NCI-H2029 (cell line): Measurements from ENCODE around the gene MYOG.

Experiments
- DNase-seq: peaks from one replicate; lab custom pipeline; 2025; lab: John Stamatoyannopoulos, UW

Gene MYOG

GRCh38 chr1:203090421-203091198, 4.8 kb upstream of the MYOG start:
- DNase-seq = no peak

GRCh38 chr1:203089651-203090045, 3.8 kb upstream of the MYOG start:
- no peak for DNase-seq

- DNase-seq = no peak
Observed at GRCh38 chr1:203089001-203089650, 3.3 kb upstream of the MYOG start.

- DNase-seq = no peak
Observed at GRCh38 chr1:203088441-203088840, 2.6 kb upstream of the MYOG start.

GRCh38 chr1:203086992-203087763, 1.4 kb upstream of the MYOG start:
- no peak for DNase-seq

- DNase-seq = no peak
Observed at GRCh38 chr1:203084588-203085527, 954 bp downstream of the MYOG start.

GRCh38 chr1:203083463-203083921, 2.3 kb downstream of the MYOG start:
- DNase-seq = no peak

- DNase-seq = no peak
Observed at GRCh38 chr1:203082571-203083462, 3.0 kb downstream of the MYOG start.

GRCh38 chr1:203082231-203082505, 3.6 kb downstream of the MYOG start:
- no peak for DNase-seq

GRCh38 chr1:203081465-203082230, 4.2 kb downstream of the MYOG start:
- DNase-seq = no peak

- no peak for DNase-seq
Observed at GRCh38 chr1:203080456-203080855, 5.4 kb downstream of the MYOG start.

GRCh38 chr1:203078478-203078877, 7.3 kb downstream of the MYOG start:
- no peak for DNase-seq

- no peak for DNase-seq
Observed at GRCh38 chr1:203077956-203078355, 7.9 kb downstream of the MYOG start.

GRCh38 chr1:203077367-203077766, 8.4 kb downstream of the MYOG start:
- no peak for DNase-seq

- no peak for DNase-seq
Observed at GRCh38 chr1:203076031-203076511, 9.7 kb downstream of the MYOG start.

- no peak for DNase-seq
Observed at GRCh38 chr1:203075236-203076030, 10.4 kb downstream of the MYOG start.

- DNase-seq = no peak
Observed at GRCh38 chr1:203074610-203075009, 11.2 kb downstream of the MYOG start.

GRCh38 chr1:203073469-203073868, 12.3 kb downstream of the MYOG start:
- DNase-seq = no peak

GRCh38 chr1:203072911-203073310, 12.9 kb downstream of the MYOG start:
- DNase-seq = no peak
